Measurements from ENCODE around the gene POLD2.

GRCh38 chr7:44158096-44158872 is 34.9 kb upstream of the POLD2 start:
- TF ChIP-seq CTCF (IDR thresholded peaks at IDR 0.05) (no peak), POLR2AphosphoS5 (IDR thresholded peaks at IDR 0.05) (no peak)

Measured in breast epithelium (tissue), 3 donors.